B cell (primary cell): ENCODE results near the gene AUTS2. TPM values are rescaled to one million over a fixed set of nuclear protein-coding genes. Genes with fewer than 3 reads are reported as not detected.

Source experiments
- ATAC-seq: fragments of 200-7000 bp; cut with Tn5 transposase; one replicate; pipeline ENCODE4 v1.10.0; 2021; ENCODE audit warnings: low read depth, mild to moderate bottlenecking, moderate number of reproducible peaks, moderate library complexity
- CTCF ChIA-PET: fragments of 350-600 bp; sonication (Branson Sonifier 250); formaldehyde crosslinking; loops from one replicate; lab custom pipeline; 2021; ENCODE audit warnings: antibody characterized with exemption, inconsistent platforms; lab: Charles Lee
- POLR2A ChIA-PET: fragments of 350-600 bp; sonication (Branson Sonifier 250); formaldehyde crosslinking; loops from one replicate; lab custom pipeline; 2021; ENCODE audit warnings: antibody characterized with exemption; lab: Charles Lee
- DNase-seq: peaks from one replicate; pipeline ENCODE4 v3.0.0; 2013
- H2AFZ ChIP-seq: 2 replicates; pipeline ENCODE4 v1.6.1; 2012; ENCODE audit warnings: mild to moderate bottlenecking, low read depth, low read length; ENCODE audit not compliant: insufficient read depth, poor library complexity, severe bottlenecking
- H3K27ac ChIP-seq, 2 donors: 1 replicate in 1 of 2; 2 replicates in 1 of 2; pipeline ENCODE4 v1.5.1; 2012 to 2013; ENCODE audit warnings: low read length in 2 of 2, mild to moderate bottlenecking in 2 of 2, moderate library complexity in 1 of 2
- H3K27me3 ChIP-seq, 4 experiments: fragments of 200-600 bp in 1 of 4; sonication (generic) in 1 of 4; replicated peaks in 1 of 4; 1 replicate in 2 of 4; 2 replicates in 2 of 4; pipeline versions ENCODE4 v1.6.1 to v1.7.0; 2013 to 2016; ENCODE audit warnings: low read length in 3 of 4, mild to moderate bottlenecking in 2 of 4, mixed read lengths in 1 of 4, moderate library complexity in 1 of 4; ENCODE audit not compliant: insufficient read depth in 4 of 4, control insufficient read depth in 3 of 4; ENCODE audit errors: control extremely low read depth in 1 of 4
- H3K36me3 ChIP-seq, 2 experiments: replicated peaks in 1 of 2; 1 replicate in 1 of 2; 2 replicates in 1 of 2; pipeline versions ENCODE4 v1.6.1 to v1.7.1; 2013; ENCODE audit warnings: low read length in 1 of 2; ENCODE audit not compliant: insufficient read depth in 2 of 2, control insufficient read depth in 1 of 2; ENCODE audit errors: control extremely low read depth in 1 of 2, extremely low read depth in 1 of 2
- H3K4me1 ChIP-seq, 2 donors: fragments of 200-600 bp in 1 of 2; sonication (generic) in 1 of 2; 1 replicate in 1 of 2; 2 replicates in 1 of 2; pipeline versions ENCODE4 v1.5.1 to v1.6.1; 2013 to 2017; ENCODE audit warnings: low read length in 2 of 2; ENCODE audit not compliant: control insufficient read depth in 2 of 2, insufficient read depth in 2 of 2
- H3K4me2 ChIP-seq: replicated peaks from 2 replicates; pipeline ENCODE3; 2012; ENCODE audit warnings: mild to moderate bottlenecking, low read depth, low read length; ENCODE audit not compliant: poor library complexity, severe bottlenecking
- H3K4me3 ChIP-seq, 5 experiments: fragments of 200-600 bp in 1 of 5; sonication (generic) in 1 of 5; 1 replicate in 3 of 5; 2 replicates in 2 of 5; pipeline versions ENCODE4 v1.5.1 to v1.7.0; 2011 to 2016; ENCODE audit warnings: low read length in 4 of 5, mild to moderate bottlenecking in 4 of 5, low read depth in 2 of 5, control low read depth in 1 of 5, moderate library complexity in 1 of 5; ENCODE audit not compliant: insufficient read depth in 1 of 5; ENCODE audit errors: control extremely low read depth in 1 of 5, extremely low read depth in 1 of 5
- H3K79me2 ChIP-seq: fragments of 200-600 bp; sonication (generic); one replicate; pipeline ENCODE4 v1.6.0; 2016; ENCODE audit warnings: low read length; ENCODE audit not compliant: control insufficient read depth, insufficient read depth
- H3K9ac ChIP-seq: fragments of 200-600 bp; sonication (generic); 2 replicates; pipeline ENCODE4 v1.6.1; 2017; ENCODE audit warnings: mild to moderate bottlenecking, low read length, moderate library complexity
- H3K9me3 ChIP-seq, 3 donors: one replicate each; pipeline versions ENCODE4 v1.6.1 to v1.7.1; 2013; ENCODE audit warnings: low read length in 2 of 3; ENCODE audit not compliant: control insufficient read depth in 2 of 3, insufficient read depth in 1 of 3; ENCODE audit errors: control extremely low read depth in 1 of 3
- H4K20me1 ChIP-seq: 2 replicates; pipeline ENCODE4 v1.6.0; 2012; ENCODE audit warnings: mild to moderate bottlenecking, low read length; ENCODE audit not compliant: insufficient read depth, control insufficient read depth, poor library complexity, severe bottlenecking
- H3K27ac Mint-ChIP-seq: one replicate; pipeline ENCODE4 v1.8.0; 2021; ENCODE audit warnings: mixed read lengths
- H3K27me3 Mint-ChIP-seq: one replicate; pipeline ENCODE4 v1.8.0; 2021; ENCODE audit warnings: mixed read lengths
- H3K4me1 Mint-ChIP-seq: one replicate; pipeline ENCODE4 v1.8.0; 2021; ENCODE audit warnings: mixed read lengths
- H3K4me3 Mint-ChIP-seq: one replicate; pipeline ENCODE4 v1.8.0; 2021; ENCODE audit warnings: mixed read lengths
- H3K9me3 Mint-ChIP-seq: one replicate; pipeline ENCODE4 v1.8.0; 2022; ENCODE audit warnings: mixed read lengths; ENCODE audit not compliant: insufficient read depth
- CTCF ChIP-seq: fragments of 200-600 bp; IDR thresholded peaks from one replicate; pipeline ENCODE4 v1.8.0; 2022; ENCODE audit warnings: antibody characterized with exemption, mild to moderate bottlenecking
- EZH2 ChIP-seq: IDR thresholded peaks from 2 replicates; pipeline ENCODE4 v1.6.1; 2012; ENCODE audit warnings: borderline replicate concordance, low read depth, mild to moderate bottlenecking, moderate library complexity, low read length; ENCODE audit not compliant: insufficient read depth, poor library complexity, severe bottlenecking
- WGBS: methylation state at CpG from one replicate; pipeline ENCODE4 v1.1.5; 2013; ENCODE audit warnings: missing lambda C conversion rate; ENCODE audit not compliant: insufficient coverage; 5-methylcytosine and 5-hydroxymethylcytosine counted together
- intact Hi-C: fragments of 100-400 bp; cut with micrococcal nuclease; formaldehyde crosslinking; loops from one replicate; pipeline ENCODE4 v1.10.0; 2022
- polyA plus RNA-seq: library from polyadenylated mRNA; depleted of rRNA; stranded (reverse); fragments of >200 nt; gene quantifications from 2 replicates; pipeline ENCODE4 v1.2.3, GENCODE V29; 2012
- total RNA-seq, 2 donors: library from RNA; stranded (reverse); fragments of 120-200 nt in 1 of 2; gene quantifications; 1 replicate in 1 of 2; 2 replicates in 1 of 2; pipeline versions ENCODE4 v1.2.3 to v1.2.4, GENCODE V29; 2013 to 2022

The AUTS2 gene
- total and polyA plus RNA-seq, 2 donors (not counting 1 experiment from before 2014, with no cell fraction given) = 22.3 to 35.0 TPM

- H3K27me3 ChIP-seq = no peaks in the 10 kb centered on the region
- no peak overlapping the region for H3K4me3 Mint-ChIP-seq
- DNase-seq (no peak), ATAC-seq (no peak)
- TF ChIP-seq CTCF (no peak), EZH2 (no peak)
- peaks cover 0 to 8% of the 10 kb centered on the region in 2 experiments for H3K36me3 ChIP-seq
- H3K4me1 Mint-ChIP-seq = peaks cover 20% of the 10 kb centered on the region
- H3K27me3 Mint-ChIP-seq = no peaks in the 10 kb centered on the region
- H3K79me2 ChIP-seq = peaks cover 30% of the 10 kb centered on the region
- no peak overlapping the region for H3K4me3 ChIP-seq
- H3K9ac ChIP-seq = no peak overlapping the region
- H3K9me3 Mint-ChIP-seq = no peaks in the 10 kb centered on the region
- no peaks in the 10 kb centered on the region for H3K9me3 ChIP-seq
- WGBS = no CpG with 5 or more reads among the region's 5 CpGs
- H3K4me1 ChIP-seq = peaks cover 0 to 4% of the 10 kb centered on the region in 2 donors
- no peak overlapping the region for H3K27ac ChIP-seq
- no peaks in the 10 kb centered on the region for H4K20me1 ChIP-seq
- no peak overlapping the region for H3K27ac Mint-ChIP-seq
- POLR2A ChIA-PET = no interaction called here
- CTCF ChIA-PET = interaction anchor here (0.7 to 1.0 kb wide), 2 partner anchors 802 to 1906 kb away, joined by 3 read pairs; no protein-coding TSS in a partner anchor
- intact Hi-C loops = no loop called here
- H2AFZ ChIP-seq = no peak overlapping the region
- no peak overlapping the region for H3K4me2 ChIP-seq
Measured at GRCh38 chr7:69896121-69896520, 297.8 kb downstream of the AUTS2 start.

DNA sequence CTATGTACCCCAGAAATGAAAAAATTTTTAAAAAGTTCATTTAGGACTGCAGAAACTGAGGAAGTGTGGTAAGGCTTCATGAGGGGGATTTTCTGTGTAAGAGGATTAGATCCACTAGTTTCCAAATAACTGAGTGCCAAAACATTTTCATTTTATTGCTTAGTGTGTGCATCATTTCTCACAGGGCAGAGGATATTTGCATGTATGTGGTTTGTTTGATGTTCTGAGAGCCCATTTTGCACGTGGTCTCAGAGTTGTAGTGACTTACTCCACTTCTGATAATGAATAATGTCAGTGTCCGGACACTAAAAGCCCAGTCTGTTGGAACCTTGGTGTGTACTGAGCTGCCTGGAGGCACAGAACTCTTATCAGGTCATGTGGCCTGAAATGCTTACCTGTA is 299.9 kb downstream of the AUTS2 start:
- Histone ChIP-seq H3K4me3 (no peak overlapping the region), H3K4me1 (peaks cover 0 to 4% of the 10 kb centered on the region in 2 donors), H3K27me3 (no peaks in the 10 kb centered on the region), H4K20me1 (no peaks in the 10 kb centered on the region), H2AFZ (no peak overlapping the region), H3K36me3 (peaks cover 0 to 8% of the 10 kb centered on the region in 2 experiments), H3K9ac (no peak overlapping the region), H3K79me2 (peaks cover 26% of the 10 kb centered on the region), H3K27ac (no peak overlapping the region), H3K4me2 (no peak overlapping the region), H3K9me3 (no peaks in the 10 kb centered on the region)
- intact Hi-C loops = no loop called here
- no CpG with 5 or more reads among the region's 2 CpGs for WGBS
- peak; percentile 16 for DNase-seq
- H3K4me3 Mint-ChIP-seq = no peak overlapping the region
- H3K27ac Mint-ChIP-seq = no peak overlapping the region
- no peaks in the 10 kb centered on the region for H3K9me3 Mint-ChIP-seq
- peaks cover 19% of the 10 kb centered on the region for H3K4me1 Mint-ChIP-seq
- ATAC-seq = peak; percentile 36
- CTCF ChIA-PET = interaction anchor here (1.2 kb wide), 1 partner anchor 14 kb away, joined by 3 read pairs; no protein-coding TSS in a partner anchor
- TF ChIP-seq EZH2 = no peak
- TF ChIP-seq CTCF = no peak
- no peaks in the 10 kb centered on the region for H3K27me3 Mint-ChIP-seq
- POLR2A ChIA-PET = no interaction called here
